Measurements from ENCODE around the gene SLC6A11. TPM values are rescaled to one million over a fixed set of nuclear protein-coding genes. Genes with fewer than 3 reads are reported as not detected.

The SLC6A11 gene
- total RNA-seq, 6 experiments from 2014 or later = 0.05 TPM; not detected in 5

GRCh38 chr3:10777627-10778026, 38.4 kb upstream of the SLC6A11 start:
- Mint-ChIP-seq H3K9me3 (no peaks in the 10 kb centered on the region), H3K4me1 (ENCODE audit: low read depth) (no peaks in the 10 kb centered on the region), H3K27me3 (ENCODE audit: insufficient read depth) (peaks cover 30% of the 10 kb centered on the region), H3K4me3 (no peak overlapping the region), H3K27ac (no peak overlapping the region), H3K36me3 (ENCODE audit: low read depth) (no peaks in the 10 kb centered on the region)
- no peak for TF ChIP-seq CTCF (IDR thresholded peaks at IDR 0.05)
- DNase-seq = no peak

GRCh38 chr3:10778492-10779292, 37.3 kb upstream of the SLC6A11 start:
- H3K36me3 Mint-ChIP-seq (ENCODE audit: low read depth) = no peaks in the 10 kb centered on the region
- no peak for TF ChIP-seq CTCF (IDR thresholded peaks at IDR 0.05)
- peaks cover 24% of the 10 kb centered on the region for H3K27me3 Mint-ChIP-seq (ENCODE audit: insufficient read depth)

GRCh38 chr3:10779293-10779805, 36.7 kb upstream of the SLC6A11 start:
- Mint-ChIP-seq H3K9me3 (no peaks in the 10 kb centered on the region), H3K4me3 (no peak overlapping the region), H3K4me1 (ENCODE audit: low read depth) (no peaks in the 10 kb centered on the region), H3K27me3 (ENCODE audit: insufficient read depth) (peaks cover 24% of the 10 kb centered on the region), H3K36me3 (ENCODE audit: low read depth) (no peaks in the 10 kb centered on the region), H3K27ac (no peak overlapping the region)
- no peak for DNase-seq
- TF ChIP-seq CTCF (IDR thresholded peaks at IDR 0.05) = no peak

More at GRCh38 chr3:10778492-10779292, 37.3 kb upstream of the SLC6A11 start:
- no peak for DNase-seq
- Mint-ChIP-seq H3K9me3 (no peaks in the 10 kb centered on the region), H3K4me3 (no peak overlapping the region), H3K27ac (no peak overlapping the region), H3K4me1 (ENCODE audit: low read depth) (no peaks in the 10 kb centered on the region)

GRCh38 chr3:10780243-10780642, 35.8 kb upstream of the SLC6A11 start:
- DNase-seq = no peak
- Mint-ChIP-seq H3K4me1 (ENCODE audit: low read depth) (no peaks in the 10 kb centered on the region), H3K9me3 (no peaks in the 10 kb centered on the region), H3K36me3 (ENCODE audit: low read depth) (no peaks in the 10 kb centered on the region), H3K4me3 (no peak overlapping the region), H3K27ac (no peak overlapping the region), H3K27me3 (ENCODE audit: insufficient read depth) (peaks cover 18% of the 10 kb centered on the region)
- no peak for TF ChIP-seq CTCF (IDR thresholded peaks at IDR 0.05)

- Mint-ChIP-seq H3K4me3 (no peak overlapping the region), H3K4me1 (ENCODE audit: low read depth) (no peaks in the 10 kb centered on the region), H3K9me3 (no peaks in the 10 kb centered on the region), H3K36me3 (ENCODE audit: low read depth) (no peaks in the 10 kb centered on the region), H3K27ac (no peak overlapping the region), H3K27me3 (ENCODE audit: insufficient read depth) (peaks cover 15% of the 10 kb centered on the region)
- TF ChIP-seq CTCF (IDR thresholded peaks at IDR 0.05) = no peak
- no peak for DNase-seq
These were observed 35.1 kb upstream of the SLC6A11 start for GRCh38 chr3:10780922-10781321.
